GM19025 (cell line): ENCODE measurements around the gene SLC16A14.

Experiments used
- ATAC-seq: cut with Tn5 transposase; IDR thresholded peaks from one replicate; pipeline ENCODE4 v1.9.1; 2021; ENCODE audit warnings: mild to moderate bottlenecking, low read depth, moderate library complexity; ENCODE audit not compliant: unreplicated experiment

Gene SLC16A14

GRCh38 chr2:230043025-230043424, 25.7 kb downstream of the SLC16A14 start:
- ATAC-seq = no peak

- ATAC-seq = no peak
Observed at GRCh38 chr2:230042195-230042594, 26.5 kb downstream of the SLC16A14 start.

GRCh38 chr2:230023313-230023712, 45.4 kb downstream of the SLC16A14 start:
- no peak for ATAC-seq

- no peak for ATAC-seq
Observed at GRCh38 chr2:230019742-230020141, 49.0 kb downstream of the SLC16A14 start.

GRCh38 chr2:230018153-230018552, 50.6 kb downstream of the SLC16A14 start:
- ATAC-seq = no peak

GRCh38 chr2:230016844-230017243, 51.9 kb downstream of the SLC16A14 start:
- ATAC-seq = no peak

GRCh38 chr2:230012267-230012884, 56.3 kb downstream of the SLC16A14 start:
- ATAC-seq = no peak

- no peak for ATAC-seq
Observed at GRCh38 chr2:230011617-230012016, 57.1 kb downstream of the SLC16A14 start.

GRCh38 chr2:230010501-230010900, 58.2 kb downstream of the SLC16A14 start:
- no peak for ATAC-seq

GRCh38 chr2:230008708-230009066, 60.0 kb downstream of the SLC16A14 start:
- ATAC-seq = no peak

GRCh38 chr2:230007931-230008707, 60.6 kb downstream of the SLC16A14 start:
- ATAC-seq = no peak

GRCh38 chr2:230000118-230000841, 68.4 kb downstream of the SLC16A14 start:
- peak; percentile 87 for ATAC-seq

- ATAC-seq = no peak
Observed at GRCh38 chr2:229997565-229997964, 71.2 kb downstream of the SLC16A14 start.

GRCh38 chr2:229996320-229996719, 72.4 kb downstream of the SLC16A14 start:
- no peak for ATAC-seq

- ATAC-seq = no peak
Observed at GRCh38 chr2:229993236-229993635, 75.5 kb downstream of the SLC16A14 start.
